ENCODE data around the gene CALML4. TPM values are rescaled to one million over a fixed set of nuclear protein-coding genes. Genes with fewer than 3 reads are reported as not detected.

The CALML4 gene
- total RNA-seq, 1 experiment from 2014 or later, result 19.5 TPM

- ChIA-PET POLR2A (no interaction called here), CTCF (interaction anchor here (1.0 kb wide), 1 partner anchor 17 kb away, joined by 5 read pairs; no protein-coding TSS in a partner anchor)
- Histone ChIP-seq H3K4me1 (no peaks in the 10 kb centered on the region), H3K9me3 (no peaks in the 10 kb centered on the region), H3K27me3 (replicated peaks; ENCODE audit: control insufficient read depth, insufficient read depth, low read length) (no peaks in the 10 kb centered on the region), H3K4me3 (ENCODE audit: low read depth, low read length) (no peak overlapping the region), H3K36me3 (ENCODE audit: control insufficient read depth, insufficient read depth, low read length) (no peaks in the 10 kb centered on the region)
- no peaks in the 10 kb centered on the region for H3K27me3 Mint-ChIP-seq (ENCODE audit: insufficient read depth, unreplicated experiment)
- peaks cover 29% of the 10 kb centered on the region for H3K36me3 Mint-ChIP-seq (ENCODE audit: insufficient read depth, unreplicated experiment)
- intact Hi-C loops (cut with micrococcal nuclease; ENCODE audit: unreplicated experiment), result loop anchor here (2.0 kb wide), 1 partner anchor 17 kb away; no protein-coding TSS in a partner anchor
- no peak for DNase-seq
- peaks cover 11% of the 10 kb centered on the region for H3K4me1 Mint-ChIP-seq (ENCODE audit: low read depth, unreplicated experiment)
- no TSS peak for BruUV-seq (replicated peaks)
- no peaks in the 10 kb centered on the region for H3K9me3 Mint-ChIP-seq (ENCODE audit: unreplicated experiment)
- no peak overlapping the region for H3K4me3 Mint-ChIP-seq (ENCODE audit: unreplicated experiment)
- TF ChIP-seq CTCF (IDR thresholded peaks at IDR 0.05; ENCODE audit: insufficient read depth in 1 of 2, low read depth in 1 of 2, low read length in 1 of 2, severe bottlenecking in 1 of 2, unreplicated experiment in 1 of 2), result no peak
- no peak overlapping the region for H3K27ac Mint-ChIP-seq (ENCODE audit: unreplicated experiment)
These were observed 6.7 kb upstream of the CALML4 start for GRCh38 chr15:68211656-68212320.

- H3K36me3 ChIP-seq (ENCODE audit: control insufficient read depth, insufficient read depth, low read length), result no peaks in the 10 kb centered on the region
- peak; percentile 51 to 74 for DNase-seq
- no TSS peak for BruUV-seq (replicated peaks)
- Mint-ChIP-seq H3K27ac (ENCODE audit: unreplicated experiment) (no peak overlapping the region), H3K27me3 (ENCODE audit: insufficient read depth, unreplicated experiment) (no peaks in the 10 kb centered on the region), H3K4me1 (ENCODE audit: low read depth, unreplicated experiment) (peaks cover 11% of the 10 kb centered on the region), H3K36me3 (ENCODE audit: insufficient read depth, unreplicated experiment) (peaks cover 22% of the 10 kb centered on the region), H3K4me3 (ENCODE audit: unreplicated experiment) (no peak overlapping the region), H3K9me3 (ENCODE audit: unreplicated experiment) (no peaks in the 10 kb centered on the region)
- no peaks in the 10 kb centered on the region for H3K27me3 ChIP-seq (replicated peaks; ENCODE audit: control insufficient read depth, insufficient read depth, low read length)
- no peak overlapping the region for H3K4me3 ChIP-seq (ENCODE audit: low read depth, low read length)
- peak; percentile 71 to 77 for TF ChIP-seq CTCF (IDR thresholded peaks at IDR 0.05; ENCODE audit: insufficient read depth in 1 of 2, low read depth in 1 of 2, low read length in 1 of 2, severe bottlenecking in 1 of 2, unreplicated experiment in 1 of 2)
- ChIA-PET CTCF (interaction anchor here (1.0 kb wide), 1 partner anchor 16 kb away, joined by 5 read pairs; no protein-coding TSS in a partner anchor), POLR2A (no interaction called here)
- peaks cover 4% of the 10 kb centered on the region for H3K4me1 ChIP-seq
- no peaks in the 10 kb centered on the region for H3K9me3 ChIP-seq
- intact Hi-C loops (cut with micrococcal nuclease; ENCODE audit: unreplicated experiment), result loop anchor here (2.0 kb wide), 1 partner anchor 16 kb away; no protein-coding TSS in a partner anchor
These were observed 5.9 kb upstream of the CALML4 start for GRCh38 chr15:68210821-68211655.

GRCh38 chr15:68210409-68210756 lies 5.3 kb upstream of the CALML4 start:
- Mint-ChIP-seq H3K9me3 (ENCODE audit: unreplicated experiment) (no peaks in the 10 kb centered on the region), H3K27me3 (ENCODE audit: insufficient read depth, unreplicated experiment) (no peaks in the 10 kb centered on the region), H3K4me1 (ENCODE audit: low read depth, unreplicated experiment) (peaks cover 6% of the 10 kb centered on the region), H3K27ac (ENCODE audit: unreplicated experiment) (no peak overlapping the region), H3K4me3 (ENCODE audit: unreplicated experiment) (no peak overlapping the region), H3K36me3 (ENCODE audit: insufficient read depth, unreplicated experiment) (peaks cover 21% of the 10 kb centered on the region)
- ChIA-PET POLR2A (no interaction called here), CTCF (no interaction called here)
- no peak for DNase-seq
- no TSS peak for BruUV-seq (replicated peaks)
- no peak for TF ChIP-seq CTCF (IDR thresholded peaks at IDR 0.05; ENCODE audit: insufficient read depth in 1 of 2, low read depth in 1 of 2, low read length in 1 of 2, severe bottlenecking in 1 of 2, unreplicated experiment in 1 of 2)
- no peaks in the 10 kb centered on the region for H3K9me3 ChIP-seq
- no peaks in the 10 kb centered on the region for H3K36me3 ChIP-seq (ENCODE audit: control insufficient read depth, insufficient read depth, low read length)
- H3K27me3 ChIP-seq (replicated peaks; ENCODE audit: control insufficient read depth, insufficient read depth, low read length), result no peaks in the 10 kb centered on the region
- peaks cover 10% of the 10 kb centered on the region for H3K4me1 ChIP-seq
- no peak overlapping the region for H3K4me3 ChIP-seq (ENCODE audit: low read depth, low read length)
- intact Hi-C loops (cut with micrococcal nuclease; ENCODE audit: unreplicated experiment), result loop anchor here (2.0 kb wide), 1 partner anchor 16 kb away; no protein-coding TSS in a partner anchor
